Activated T-helper 2 cell treated with anti-CD3 and anti-CD28 coated beads, Interferon-gamma antibody, Interleukin-2, Interleukin-4, amounts not matched to agents 10 μg/mL and 5 μg/mL and 100 μg/mL, durations not matched to agents 14 hours and 24 hours and 36 hours (primary cell): ENCODE results near the gene ARL6IP4. TPM values are rescaled to one million over a fixed set of nuclear protein-coding genes. Genes with fewer than 3 reads are reported as not detected.

Experiments
- DNase-seq: peaks from one replicate; pipeline ENCODE4 v3.0.0; 2021; ENCODE audit warnings: low spot score
- H3K27ac Mint-ChIP-seq: one replicate; pipeline ENCODE4 v1.8.0; 2021; ENCODE audit warnings: mixed read lengths
- H3K27me3 Mint-ChIP-seq: one replicate; pipeline ENCODE4 v1.8.0; 2021; ENCODE audit warnings: low read depth, mixed read lengths
- H3K36me3 Mint-ChIP-seq: one replicate; pipeline ENCODE4 v1.8.0; 2021; ENCODE audit warnings: low read depth, mixed read lengths
- H3K4me1 Mint-ChIP-seq: one replicate; pipeline ENCODE4 v1.8.0; 2021; ENCODE audit warnings: low read depth, mixed read lengths
- H3K4me3 Mint-ChIP-seq: one replicate; pipeline ENCODE4 v1.8.0; 2021; ENCODE audit warnings: low read depth, mild to moderate bottlenecking, moderate library complexity, mixed read lengths
- H3K9me3 Mint-ChIP-seq: one replicate; pipeline ENCODE4 v1.8.0; 2021; ENCODE audit warnings: mixed read lengths
- intact Hi-C: fragments of 100-400 bp; cut with micrococcal nuclease; formaldehyde crosslinking; loops from one replicate; pipeline ENCODE4 v1.15.1; 2023
- total RNA-seq: library from RNA; stranded (reverse); gene quantifications from 2 replicates; pipeline ENCODE4 v1.2.3, GENCODE V29; 2022

ARL6IP4 gene
- total RNA-seq, 1 donor from 2014 or later: 168 TPM

GRCh38 chr12:122985338-122986257 is 5.1 kb downstream of the ARL6IP4 start:
- H3K27me3 Mint-ChIP-seq: no peaks in the 10 kb centered on the region
- intact Hi-C loops: no loop called here
- no peak overlapping the region for H3K4me3 Mint-ChIP-seq
- H3K27ac Mint-ChIP-seq: no peak overlapping the region
- no peaks in the 10 kb centered on the region for H3K9me3 Mint-ChIP-seq
- H3K36me3 Mint-ChIP-seq: peaks cover 38% of the 10 kb centered on the region
- peaks cover 20% of the 10 kb centered on the region for H3K4me1 Mint-ChIP-seq
- no peak for DNase-seq

GRCh38 chr12:122986258-122986871 is 5.9 kb downstream of the ARL6IP4 start:
- Mint-ChIP-seq H3K9me3 (no peaks in the 10 kb centered on the region), H3K36me3 (peaks cover 34% of the 10 kb centered on the region), H3K27ac (no peak overlapping the region), H3K27me3 (no peaks in the 10 kb centered on the region), H3K4me1 (peaks cover 20% of the 10 kb centered on the region), H3K4me3 (no peak overlapping the region)
- no peak for DNase-seq
- intact Hi-C loops: no loop called here

GRCh38 chr12:122987086-122987951 is 6.8 kb downstream of the ARL6IP4 start:
- no peak overlapping the region for H3K27ac Mint-ChIP-seq
- peaks cover 24% of the 10 kb centered on the region for H3K36me3 Mint-ChIP-seq
- H3K4me1 Mint-ChIP-seq: peaks cover 14% of the 10 kb centered on the region
- no peaks in the 10 kb centered on the region for H3K27me3 Mint-ChIP-seq
- no peak overlapping the region for H3K4me3 Mint-ChIP-seq
- H3K9me3 Mint-ChIP-seq: no peaks in the 10 kb centered on the region
- DNase-seq: no peak
- intact Hi-C loops: no loop called here

GRCh38 chr12:122988036-122988435 is 7.6 kb downstream of the ARL6IP4 start:
- intact Hi-C loops: no loop called here
- no peak overlapping the region for H3K4me3 Mint-ChIP-seq
- no peaks in the 10 kb centered on the region for H3K27me3 Mint-ChIP-seq
- H3K36me3 Mint-ChIP-seq: peaks cover 17% of the 10 kb centered on the region
- H3K9me3 Mint-ChIP-seq: no peaks in the 10 kb centered on the region
- H3K27ac Mint-ChIP-seq: no peak overlapping the region
- DNase-seq: no peak
- peaks cover 11% of the 10 kb centered on the region for H3K4me1 Mint-ChIP-seq

- no peaks in the 10 kb centered on the region for H3K9me3 Mint-ChIP-seq
- H3K4me3 Mint-ChIP-seq: no peak overlapping the region
- no peaks in the 10 kb centered on the region for H3K27me3 Mint-ChIP-seq
- intact Hi-C loops: no loop called here
- H3K36me3 Mint-ChIP-seq: peaks cover 13% of the 10 kb centered on the region
- no peak overlapping the region for H3K27ac Mint-ChIP-seq
- peaks cover 5% of the 10 kb centered on the region for H3K4me1 Mint-ChIP-seq
- DNase-seq: no peak
Measured at GRCh38 chr12:122988612-122989212, 8.2 kb downstream of the ARL6IP4 start.

GRCh38 chr12:122989225-122989839 is 8.9 kb downstream of the ARL6IP4 start:
- Mint-ChIP-seq H3K27me3 (no peaks in the 10 kb centered on the region), H3K9me3 (no peaks in the 10 kb centered on the region), H3K36me3 (peaks cover 11% of the 10 kb centered on the region), H3K4me1 (peaks cover 2% of the 10 kb centered on the region), H3K27ac (no peak overlapping the region), H3K4me3 (no peak overlapping the region)
- intact Hi-C loops: no loop called here
- DNase-seq: no peak

- H3K9me3 Mint-ChIP-seq: no peaks in the 10 kb centered on the region
- DNase-seq: no peak
- intact Hi-C loops: no loop called here
- H3K36me3 Mint-ChIP-seq: peaks cover 5% of the 10 kb centered on the region
- no peak overlapping the region for H3K4me3 Mint-ChIP-seq
- no peaks in the 10 kb centered on the region for H3K4me1 Mint-ChIP-seq
- H3K27me3 Mint-ChIP-seq: no peaks in the 10 kb centered on the region
- H3K27ac Mint-ChIP-seq: no peak overlapping the region
Measured at GRCh38 chr12:122989874-122990419, 9.5 kb downstream of the ARL6IP4 start.

- Mint-ChIP-seq H3K9me3 (no peaks in the 10 kb centered on the region), H3K36me3 (no peaks in the 10 kb centered on the region), H3K4me1 (no peaks in the 10 kb centered on the region), H3K4me3 (no peak overlapping the region), H3K27ac (no peak overlapping the region), H3K27me3 (no peaks in the 10 kb centered on the region)
- intact Hi-C loops: no loop called here
- no peak for DNase-seq
Measured at GRCh38 chr12:122990561-122990960, 10.1 kb downstream of the ARL6IP4 start.

GRCh38 chr12:122990961-122991622 is 10.6 kb downstream of the ARL6IP4 start:
- DNase-seq: no peak
- H3K27ac Mint-ChIP-seq: no peak overlapping the region
- H3K27me3 Mint-ChIP-seq: no peaks in the 10 kb centered on the region
- H3K4me3 Mint-ChIP-seq: no peak overlapping the region
- H3K36me3 Mint-ChIP-seq: no peaks in the 10 kb centered on the region
- intact Hi-C loops: no loop called here
- no peaks in the 10 kb centered on the region for H3K4me1 Mint-ChIP-seq
- no peaks in the 10 kb centered on the region for H3K9me3 Mint-ChIP-seq

- Mint-ChIP-seq H3K36me3 (no peaks in the 10 kb centered on the region), H3K9me3 (no peaks in the 10 kb centered on the region), H3K27me3 (no peaks in the 10 kb centered on the region), H3K4me3 (no peak overlapping the region), H3K27ac (no peak overlapping the region), H3K4me1 (no peaks in the 10 kb centered on the region)
- DNase-seq: no peak
- intact Hi-C loops: no loop called here
Measured at GRCh38 chr12:122991623-122992275, 11.3 kb downstream of the ARL6IP4 start.

- Mint-ChIP-seq H3K4me1 (no peaks in the 10 kb centered on the region), H3K36me3 (no peaks in the 10 kb centered on the region), H3K9me3 (no peaks in the 10 kb centered on the region), H3K27me3 (no peaks in the 10 kb centered on the region), H3K27ac (no peak overlapping the region), H3K4me3 (no peak overlapping the region)
- intact Hi-C loops: no loop called here
- DNase-seq: no peak
Measured at GRCh38 chr12:122992386-122992785, 11.9 kb downstream of the ARL6IP4 start.
